ENCODE results near the gene DHCR24. TPM values are rescaled to one million over a fixed set of nuclear protein-coding genes. Genes with fewer than 3 reads are reported as not detected.

The DHCR24 gene
- total RNA-seq, 1 experiment from 2014 or later = 65.8 TPM

- Histone ChIP-seq H3K27ac (no peak overlapping the region), H3K4me3 (no peak overlapping the region), H3K27me3 (replicated peaks) (no peaks in the 10 kb centered on the region), H3K36me3 (no peaks in the 10 kb centered on the region), H3K4me1 (replicated peaks) (no peaks in the 10 kb centered on the region), H3K9me3 (replicated peaks) (no peaks in the 10 kb centered on the region)
- no peak for DNase-seq (ENCODE audit: low read depth in 1 of 2, low spot score in 2 of 2)
Measured at GRCh38 chr1:54819195-54819536, 67.8 kb downstream of the DHCR24 start.

- Histone ChIP-seq H3K4me3 (no peak overlapping the region), H3K27me3 (replicated peaks) (no peaks in the 10 kb centered on the region), H3K9me3 (replicated peaks) (no peaks in the 10 kb centered on the region), H3K27ac (no peak overlapping the region), H3K4me1 (replicated peaks) (no peaks in the 10 kb centered on the region), H3K36me3 (no peaks in the 10 kb centered on the region)
- DNase-seq (ENCODE audit: low read depth in 1 of 2, low spot score in 2 of 2) = peak in 1 of 2 experiments; percentile 14
Measured at GRCh38 chr1:54818461-54819194, 68.4 kb downstream of the DHCR24 start.

GRCh38 chr1:54816951-54817350 lies 70.0 kb downstream of the DHCR24 start:
- no peaks in the 10 kb centered on the region for H3K9me3 ChIP-seq (replicated peaks)
- DNase-seq (ENCODE audit: low read depth in 1 of 2, low spot score in 2 of 2) = peak in 1 of 2 experiments; percentile 38
- H3K27me3 ChIP-seq (replicated peaks) = no peaks in the 10 kb centered on the region

GRCh38 chr1:54816130-54816529 lies 70.9 kb downstream of the DHCR24 start:
- Histone ChIP-seq H3K36me3 (no peaks in the 10 kb centered on the region), H3K27me3 (replicated peaks) (no peaks in the 10 kb centered on the region), H3K27ac (no peak overlapping the region), H3K9me3 (replicated peaks) (no peaks in the 10 kb centered on the region), H3K4me3 (no peak overlapping the region), H3K4me1 (replicated peaks) (no peaks in the 10 kb centered on the region)
- DNase-seq (ENCODE audit: low read depth in 1 of 2, low spot score in 2 of 2) = no peak

More at GRCh38 chr1:54816951-54817350, 70.0 kb downstream of the DHCR24 start:
- Histone ChIP-seq H3K4me3 (no peak overlapping the region), H3K36me3 (no peaks in the 10 kb centered on the region), H3K27ac (no peak overlapping the region), H3K4me1 (replicated peaks) (no peaks in the 10 kb centered on the region)

- Histone ChIP-seq H3K4me1 (replicated peaks) (no peaks in the 10 kb centered on the region), H3K4me3 (no peak overlapping the region), H3K36me3 (no peaks in the 10 kb centered on the region), H3K27ac (no peak overlapping the region), H3K9me3 (replicated peaks) (no peaks in the 10 kb centered on the region), H3K27me3 (replicated peaks) (no peaks in the 10 kb centered on the region)
- peak in 1 of 2 experiments; percentile 30 for DNase-seq (ENCODE audit: low read depth in 1 of 2, low spot score in 2 of 2)
Measured at GRCh38 chr1:54815086-54815876, 71.7 kb downstream of the DHCR24 start.

GRCh38 chr1:54814571-54814970 lies 72.4 kb downstream of the DHCR24 start:
- Histone ChIP-seq H3K27me3 (replicated peaks) (no peaks in the 10 kb centered on the region), H3K36me3 (no peaks in the 10 kb centered on the region), H3K9me3 (replicated peaks) (no peaks in the 10 kb centered on the region), H3K4me3 (no peak overlapping the region), H3K4me1 (replicated peaks) (no peaks in the 10 kb centered on the region), H3K27ac (no peak overlapping the region)
- DNase-seq (ENCODE audit: low read depth in 1 of 2, low spot score in 2 of 2) = peak in 1 of 2 experiments; percentile 25

- Histone ChIP-seq H3K4me1 (replicated peaks) (no peaks in the 10 kb centered on the region), H3K27me3 (replicated peaks) (no peaks in the 10 kb centered on the region), H3K4me3 (no peak overlapping the region), H3K36me3 (no peaks in the 10 kb centered on the region), H3K9me3 (replicated peaks) (no peaks in the 10 kb centered on the region), H3K27ac (no peak overlapping the region)
- DNase-seq (ENCODE audit: low read depth in 1 of 2, low spot score in 2 of 2) = peak in 1 of 2 experiments; percentile 22
Measured at GRCh38 chr1:54814126-54814498, 72.9 kb downstream of the DHCR24 start.

- Histone ChIP-seq H3K27me3 (replicated peaks) (no peaks in the 10 kb centered on the region), H3K9me3 (replicated peaks) (no peaks in the 10 kb centered on the region)
- DNase-seq (ENCODE audit: low read depth in 1 of 2, low spot score in 2 of 2) = peak in 1 of 2 experiments; percentile 31
Measured at GRCh38 chr1:54813485-54814125, 73.4 kb downstream of the DHCR24 start.

GRCh38 chr1:54812801-54813484 lies 74.1 kb downstream of the DHCR24 start:
- H3K4me1 ChIP-seq (replicated peaks) = no peaks in the 10 kb centered on the region
- H3K27me3 ChIP-seq (replicated peaks) = no peaks in the 10 kb centered on the region
- no peaks in the 10 kb centered on the region for H3K9me3 ChIP-seq (replicated peaks)
- no peaks in the 10 kb centered on the region for H3K36me3 ChIP-seq
- no peak overlapping the region for H3K27ac ChIP-seq
- DNase-seq (ENCODE audit: low read depth in 1 of 2, low spot score in 2 of 2) = peak in 1 of 2 experiments; percentile 30
- H3K4me3 ChIP-seq = no peak overlapping the region

More at GRCh38 chr1:54813485-54814125, 73.4 kb downstream of the DHCR24 start:
- Histone ChIP-seq H3K4me1 (replicated peaks) (no peaks in the 10 kb centered on the region), H3K4me3 (no peak overlapping the region), H3K36me3 (no peaks in the 10 kb centered on the region), H3K27ac (no peak overlapping the region)

GRCh38 chr1:54811739-54812655 lies 75.0 kb downstream of the DHCR24 start:
- DNase-seq (ENCODE audit: low read depth in 1 of 2, low spot score in 2 of 2) = peak in 1 of 2 experiments; percentile 40
- Histone ChIP-seq H3K36me3 (no peaks in the 10 kb centered on the region), H3K4me3 (no peak overlapping the region), H3K27me3 (replicated peaks) (no peaks in the 10 kb centered on the region), H3K4me1 (replicated peaks) (peaks cover 6% of the 10 kb centered on the region), H3K27ac (no peak overlapping the region), H3K9me3 (replicated peaks) (no peaks in the 10 kb centered on the region)

GRCh38 chr1:54811066-54811465 lies 75.9 kb downstream of the DHCR24 start:
- Histone ChIP-seq H3K27ac (no peak overlapping the region), H3K9me3 (replicated peaks) (no peaks in the 10 kb centered on the region), H3K4me3 (no peak overlapping the region), H3K4me1 (replicated peaks) (peaks cover 6% of the 10 kb centered on the region), H3K36me3 (no peaks in the 10 kb centered on the region), H3K27me3 (replicated peaks) (no peaks in the 10 kb centered on the region)
- peak in 1 of 2 experiments; percentile 30 for DNase-seq (ENCODE audit: low read depth in 1 of 2, low spot score in 2 of 2)

- Histone ChIP-seq H3K4me3 (no peak overlapping the region), H3K9me3 (replicated peaks) (no peaks in the 10 kb centered on the region), H3K27ac (no peak overlapping the region), H3K27me3 (replicated peaks) (no peaks in the 10 kb centered on the region), H3K36me3 (no peaks in the 10 kb centered on the region), H3K4me1 (replicated peaks) (peaks cover 6% of the 10 kb centered on the region)
- DNase-seq (ENCODE audit: low read depth in 1 of 2, low spot score in 2 of 2) = peak; percentile 46 to 65
Measured at GRCh38 chr1:54810153-54810942, 76.6 kb downstream of the DHCR24 start.

Measured in SJSA1 (cell line).